Measurements from ENCODE around the gene KDELR3.

DNA sequence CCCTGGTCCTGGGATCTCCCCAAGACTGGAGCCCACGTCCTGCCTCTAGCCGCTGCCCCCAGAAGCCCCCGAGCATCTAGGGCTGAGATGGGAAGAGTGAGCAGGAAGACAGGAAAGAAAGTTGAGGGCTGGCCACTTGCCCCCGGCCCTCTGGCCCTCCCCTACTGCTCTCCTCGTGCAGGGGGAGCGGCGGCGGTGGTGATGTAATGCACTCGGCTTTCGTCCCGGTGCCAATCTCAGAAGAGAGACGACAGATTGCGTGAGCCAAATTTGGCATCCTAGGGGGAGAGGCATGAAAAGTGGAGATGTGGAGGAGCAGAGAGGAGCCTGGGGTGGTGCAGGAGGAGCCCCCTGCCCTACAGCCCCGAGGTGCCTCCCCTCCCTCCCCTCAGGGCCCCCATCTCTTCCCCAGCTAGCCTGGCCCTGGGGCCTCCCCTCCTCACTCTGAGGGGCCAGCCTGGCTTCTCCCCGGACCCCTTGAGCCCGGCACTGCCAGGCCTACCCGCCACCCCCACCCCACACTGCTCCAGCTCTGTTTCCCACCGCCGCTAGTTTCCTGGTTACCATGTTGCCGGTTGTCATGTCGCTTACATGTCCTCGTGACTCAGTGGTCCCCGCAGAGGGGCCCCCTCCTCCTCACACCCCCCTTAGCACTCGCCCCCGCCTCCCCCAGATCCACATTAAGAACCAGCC, 15.4 kb upstream of the KDELR3 start:
- no peak for TF ChIP-seq CTCF (optimal IDR thresholded peaks at IDR 0.05 in 1 of 3, IDR thresholded peaks at IDR 0.05 in 1 of 3, conservative IDR thresholded peaks at IDR 0.05 in 1 of 3; ENCODE audit: extremely low read depth in 1 of 3, insufficient read depth in 2 of 3, low read length in 3 of 3)
- no peak for TF ChIP-seq EZH2 (IDR thresholded peaks at IDR 0.05; ENCODE audit: low read length)

Measured in keratinocyte (primary cell).